SU-DHL-6 (cell line): ENCODE data around the gene S1PR2.

ENCODE experiments used
- H2AFZ ChIP-seq: fragments of 200-600 bp; sonication (generic); 2 replicates; pipeline ENCODE4 v1.6.1; 2014; ENCODE audit warnings: low read depth, mild to moderate bottlenecking, moderate library complexity, mixed read lengths, antibody characterized with exemption, low read length; ENCODE audit not compliant: severe bottlenecking
- H3F3A ChIP-seq: fragments of 200-600 bp; shearing (Covaris generic); 2 replicates; pipeline ENCODE4 v1.6.0; 2016; ENCODE audit warnings: antibody characterized with exemption, mild to moderate bottlenecking; ENCODE audit not compliant: insufficient read depth
- H3K27ac ChIP-seq: fragments of 200-600 bp; sonication (generic); 2 replicates; pipeline ENCODE4 v1.5.1; 2016; ENCODE audit warnings: low read depth, mild to moderate bottlenecking, low read length, moderate library complexity, mixed read lengths
- H3K27me3 ChIP-seq: fragments of 200-600 bp; sonication (generic), shearing (Covaris generic); 2 replicates; pipeline ENCODE4 v1.6.0; 2014; ENCODE audit warnings: mild to moderate bottlenecking, low read length
- H3K36me3 ChIP-seq: fragments of 200-600 bp; sonication (generic); 2 replicates; pipeline ENCODE4 v1.6.1; 2014; ENCODE audit warnings: mild to moderate bottlenecking, low read length, mixed read lengths
- H3K4me2 ChIP-seq: fragments of 300-600, 200-600 bp; shearing (Covaris generic), sonication (generic); 2 replicates; pipeline ENCODE4 v1.6.0; 2014; ENCODE audit warnings: low read length, low read depth, mild to moderate bottlenecking; ENCODE audit not compliant: poor library complexity, severe bottlenecking
- H3K4me3 ChIP-seq: fragments of 200-600 bp; sonication (generic); 2 replicates; pipeline ENCODE4 v1.5.1; 2014; ENCODE audit warnings: antibody characterized with exemption, low read length, mild to moderate bottlenecking, mixed read lengths; ENCODE audit not compliant: insufficient read depth, poor library complexity, severe bottlenecking
- H3K79me2 ChIP-seq: fragments of 200-600 bp; sonication (generic); 2 replicates; pipeline ENCODE4 v1.6.1; 2014; ENCODE audit warnings: mild to moderate bottlenecking, low read length, moderate library complexity; ENCODE audit not compliant: insufficient read depth
- H3K9ac ChIP-seq: fragments of 200-600 bp; sonication (generic); 2 replicates; pipeline ENCODE4 v1.7.0; 2014; ENCODE audit warnings: mild to moderate bottlenecking, low read length
- H3K9me2 ChIP-seq: fragments of 200-600 bp; sonication (generic); replicated peaks from 2 replicates; pipeline ENCODE4 v1.6.1; 2014; ENCODE audit warnings: low read length; ENCODE audit not compliant: insufficient read depth
- H3K9me3 ChIP-seq: fragments of 200-600 bp; sonication (generic); 2 replicates; pipeline ENCODE4 v1.6.1; 2014; ENCODE audit warnings: low read length, mixed read lengths; ENCODE audit not compliant: insufficient read depth
- H4K20me1 ChIP-seq: fragments of 200-600 bp; sonication (generic); 2 replicates; pipeline ENCODE4 v1.6.1; 2014; ENCODE audit warnings: low read depth, mild to moderate bottlenecking, antibody characterized with exemption, low read length, moderate library complexity, mixed read lengths
- CTCF ChIP-seq: fragments of 200-600 bp; sonication (generic); IDR thresholded peaks from one replicate; pipeline ENCODE4 v1.5.1; 2017; ENCODE audit warnings: antibody characterized with exemption, mild to moderate bottlenecking, low read length, moderate library complexity; ENCODE audit not compliant: insufficient read depth, poor library complexity, severe bottlenecking
- EZH2phosphoT487 ChIP-seq: fragments of 200-600 bp; sonication (generic), shearing (Covaris generic); conservative IDR thresholded peaks from 2 replicates; pipeline ENCODE4 v1.6.1; 2018; ENCODE audit warnings: mild to moderate bottlenecking, antibody characterized with exemption, low read length, moderate library complexity, mixed read lengths

Gene S1PR2

GRCh38 chr19:10277795-10278589 is 46.9 kb upstream of the S1PR2 start:
- Histone ChIP-seq H3K4me2 (no peak overlapping the region), H4K20me1 (no peaks in the 10 kb centered on the region), H3K4me3 (no peak overlapping the region), H3K27me3 (no peaks in the 10 kb centered on the region), H3K79me2 (0 out of 2 replicates have a peak, but pooled peaks cover 8% of the 10 kb centered on the region), H3K9me2 (no peaks in the 10 kb centered on the region), H3F3A (no peaks in the 10 kb centered on the region), H2AFZ (no peak overlapping the region), H3K36me3 (no peaks in the 10 kb centered on the region), H3K9me3 (no peaks in the 10 kb centered on the region), H3K27ac (no peak overlapping the region), H3K9ac (no peak overlapping the region)
- TF ChIP-seq CTCF (no peak), EZH2phosphoT487 (no peak)

GRCh38 chr19:10274589-10274988 is 43.5 kb upstream of the S1PR2 start:
- Histone ChIP-seq H3F3A (peaks cover 16% of the 10 kb centered on the region), H3K9ac (no peak overlapping the region), H2AFZ (no peak overlapping the region), H4K20me1 (no peaks in the 10 kb centered on the region), H3K9me3 (no peaks in the 10 kb centered on the region), H3K27me3 (no peaks in the 10 kb centered on the region), H3K36me3 (no peaks in the 10 kb centered on the region), H3K9me2 (no peaks in the 10 kb centered on the region), H3K4me2 (no peak overlapping the region), H3K79me2 (peaks cover 22% of the 10 kb centered on the region; the same call in 1 of the 2 replicates), H3K4me3 (no peak overlapping the region), H3K27ac (no peak overlapping the region)
- no peak for TF ChIP-seq EZH2phosphoT487
- no peak for TF ChIP-seq CTCF

GRCh38 chr19:10271543-10272086 is 40.5 kb upstream of the S1PR2 start:
- H3K27ac ChIP-seq = peak overlapping the region; percentile 93
- no peaks in the 10 kb centered on the region for H3K9me3 ChIP-seq
- H3K79me2 ChIP-seq = peaks cover 18% of the 10 kb centered on the region; the same call in 1 of the 2 replicates
- no peaks in the 10 kb centered on the region for H3K27me3 ChIP-seq
- peaks cover 17% of the 10 kb centered on the region for H3F3A ChIP-seq
- no peaks in the 10 kb centered on the region for H3K9me2 ChIP-seq
- H4K20me1 ChIP-seq = no peaks in the 10 kb centered on the region
- no peaks in the 10 kb centered on the region for H3K36me3 ChIP-seq
- no peak for TF ChIP-seq EZH2phosphoT487
- TF ChIP-seq CTCF = no peak
- H3K4me2 ChIP-seq = peak overlapping the region; percentile 95
- H2AFZ ChIP-seq = no peak overlapping the region
- H3K9ac ChIP-seq = peak overlapping the region; percentile 79
- H3K4me3 ChIP-seq = peak overlapping the region; percentile 71
